Neural cell (in vitro differentiated cells): ENCODE data around the gene SLC26A9.

ENCODE experiments used
- EZH2 ChIP-seq: fragments of 200-600, 300-800 bp; shearing (Covaris generic), sonication (generic); IDR thresholded peaks from 2 replicates; pipeline ENCODE4 v1.6.1; 2014; ENCODE audit warnings: antibody characterized with exemption, low read length, borderline replicate concordance, mild to moderate bottlenecking; ENCODE audit not compliant: insufficient read depth, poor library complexity, severe bottlenecking
- POLR2AphosphoS5 ChIP-seq: IDR thresholded peaks from 2 replicates; pipeline ENCODE4 v1.6.1; 2012
- RAD21 ChIP-seq: fragments of 450-650 bp; conservative IDR thresholded peaks from 2 replicates; pipeline ENCODE4 v1.6.1; 2014; ENCODE audit warnings: antibody characterized with exemption, mild to moderate bottlenecking, moderate library complexity
- TAF1 ChIP-seq: IDR thresholded peaks from 2 replicates; pipeline ENCODE4 v1.6.1; 2012; ENCODE audit warnings: low read depth
- TF ChIP-seq, protein P1 (sequence below): fragments of 450-650 bp; IDR thresholded peaks from 2 replicates; pipeline ENCODE4 v1.5.1; 2014; ENCODE audit warnings: antibody characterized with exemption, mild to moderate bottlenecking, moderate library complexity; ENCODE audit not compliant: poor library complexity, severe bottlenecking
- TF ChIP-seq, protein P2 (sequence below): IDR thresholded peaks from 2 replicates; pipeline ENCODE4 v1.6.1; 2012; ENCODE audit warnings: borderline replicate concordance

DNA sequence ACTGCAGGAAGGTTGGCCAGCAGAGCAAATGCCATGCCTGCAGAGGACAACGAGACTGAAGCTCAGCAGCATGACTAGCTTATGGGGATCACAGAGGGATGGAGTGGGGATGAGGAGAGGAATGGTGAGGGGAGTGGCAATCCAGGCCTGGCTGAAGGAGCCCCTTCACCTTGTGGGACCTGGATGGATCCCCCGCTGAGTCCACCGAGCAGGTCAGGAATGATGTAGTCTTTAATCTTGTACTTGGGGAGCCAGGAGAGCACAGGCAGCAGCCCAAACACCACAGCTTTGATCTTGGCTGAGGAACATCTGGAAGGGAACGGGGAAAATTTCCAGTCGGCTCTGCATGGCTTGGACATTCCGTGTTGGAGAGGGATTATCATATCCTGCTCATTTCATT is 10.5 kb downstream of the SLC26A9 start:
- TF ChIP-seq, protein P1, sequence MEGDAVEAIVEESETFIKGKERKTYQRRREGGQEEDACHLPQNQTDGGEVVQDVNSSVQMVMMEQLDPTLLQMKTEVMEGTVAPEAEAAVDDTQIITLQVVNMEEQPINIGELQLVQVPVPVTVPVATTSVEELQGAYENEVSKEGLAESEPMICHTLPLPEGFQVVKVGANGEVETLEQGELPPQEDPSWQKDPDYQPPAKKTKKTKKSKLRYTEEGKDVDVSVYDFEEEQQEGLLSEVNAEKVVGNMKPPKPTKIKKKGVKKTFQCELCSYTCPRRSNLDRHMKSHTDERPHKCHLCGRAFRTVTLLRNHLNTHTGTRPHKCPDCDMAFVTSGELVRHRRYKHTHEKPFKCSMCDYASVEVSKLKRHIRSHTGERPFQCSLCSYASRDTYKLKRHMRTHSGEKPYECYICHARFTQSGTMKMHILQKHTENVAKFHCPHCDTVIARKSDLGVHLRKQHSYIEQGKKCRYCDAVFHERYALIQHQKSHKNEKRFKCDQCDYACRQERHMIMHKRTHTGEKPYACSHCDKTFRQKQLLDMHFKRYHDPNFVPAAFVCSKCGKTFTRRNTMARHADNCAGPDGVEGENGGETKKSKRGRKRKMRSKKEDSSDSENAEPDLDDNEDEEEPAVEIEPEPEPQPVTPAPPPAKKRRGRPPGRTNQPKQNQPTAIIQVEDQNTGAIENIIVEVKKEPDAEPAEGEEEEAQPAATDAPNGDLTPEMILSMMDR = no peak
- TF ChIP-seq RAD21 = no peak
- TF ChIP-seq POLR2AphosphoS5 = no peak
- no peak for TF ChIP-seq EZH2
- no peak for TF ChIP-seq TAF1
- TF ChIP-seq, protein P2, sequence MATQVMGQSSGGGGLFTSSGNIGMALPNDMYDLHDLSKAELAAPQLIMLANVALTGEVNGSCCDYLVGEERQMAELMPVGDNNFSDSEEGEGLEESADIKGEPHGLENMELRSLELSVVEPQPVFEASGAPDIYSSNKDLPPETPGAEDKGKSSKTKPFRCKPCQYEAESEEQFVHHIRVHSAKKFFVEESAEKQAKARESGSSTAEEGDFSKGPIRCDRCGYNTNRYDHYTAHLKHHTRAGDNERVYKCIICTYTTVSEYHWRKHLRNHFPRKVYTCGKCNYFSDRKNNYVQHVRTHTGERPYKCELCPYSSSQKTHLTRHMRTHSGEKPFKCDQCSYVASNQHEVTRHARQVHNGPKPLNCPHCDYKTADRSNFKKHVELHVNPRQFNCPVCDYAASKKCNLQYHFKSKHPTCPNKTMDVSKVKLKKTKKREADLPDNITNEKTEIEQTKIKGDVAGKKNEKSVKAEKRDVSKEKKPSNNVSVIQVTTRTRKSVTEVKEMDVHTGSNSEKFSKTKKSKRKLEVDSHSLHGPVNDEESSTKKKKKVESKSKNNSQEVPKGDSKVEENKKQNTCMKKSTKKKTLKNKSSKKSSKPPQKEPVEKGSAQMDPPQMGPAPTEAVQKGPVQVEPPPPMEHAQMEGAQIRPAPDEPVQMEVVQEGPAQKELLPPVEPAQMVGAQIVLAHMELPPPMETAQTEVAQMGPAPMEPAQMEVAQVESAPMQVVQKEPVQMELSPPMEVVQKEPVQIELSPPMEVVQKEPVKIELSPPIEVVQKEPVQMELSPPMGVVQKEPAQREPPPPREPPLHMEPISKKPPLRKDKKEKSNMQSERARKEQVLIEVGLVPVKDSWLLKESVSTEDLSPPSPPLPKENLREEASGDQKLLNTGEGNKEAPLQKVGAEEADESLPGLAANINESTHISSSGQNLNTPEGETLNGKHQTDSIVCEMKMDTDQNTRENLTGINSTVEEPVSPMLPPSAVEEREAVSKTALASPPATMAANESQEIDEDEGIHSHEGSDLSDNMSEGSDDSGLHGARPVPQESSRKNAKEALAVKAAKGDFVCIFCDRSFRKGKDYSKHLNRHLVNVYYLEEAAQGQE = no peak
